Measurements from ENCODE around the gene L3MBTL2. TPM values are rescaled to one million over a fixed set of nuclear protein-coding genes. Genes with fewer than 3 reads are reported as not detected.
A peak's percentile ranks its signal among the peaks of the same experiment; 100 is the strongest.

L3MBTL2 gene
- total RNA-seq, 1 experiment from 2014 or later = 33.6 TPM

- no peak overlapping the region for H4K8ac ChIP-seq (replicated peaks; ENCODE audit: insufficient read length, low read depth, low read length)
- no peak overlapping the region for H2AK5ac ChIP-seq (ENCODE audit: insufficient read length, low read length)
- Mint-ChIP-seq H3K27me3 (ENCODE audit: low read depth) (peaks cover 2% of the 10 kb centered on the region; the same call in 1 of the 2 replicates), H3K4me1 (peaks cover 9 to 17% of the 10 kb centered on the region in 2 experiments), H3K4me3 (no peak overlapping the region), H3K27ac (peak overlapping the region in 2 of 3 experiments; percentile 2 to 88; a peak in 1 of 7 replicates), H3K9me3 (no peaks in the 10 kb centered on the region), H3K36me3 (ENCODE audit: insufficient read depth in 1 of 3, low read depth in 3 of 3) (peaks cover 31 to 48% (median 46%) of the 10 kb centered on the region in 3 experiments; a peak in 6 of 7 replicates)
- no peak overlapping the region for H3K14ac ChIP-seq (ENCODE audit: insufficient read depth, low read length)
- H3K9me3 ChIP-seq (ENCODE audit: control insufficient read depth, low read depth, low read length) = no peaks in the 10 kb centered on the region
- H4K91ac ChIP-seq (ENCODE audit: insufficient read length, low read depth, low read length) = no peak overlapping the region
- no peak overlapping the region for H2BK5ac ChIP-seq (ENCODE audit: insufficient read length, low read length)
- H4K5ac ChIP-seq (ENCODE audit: insufficient read length, low read depth, low read length) = no peak overlapping the region
- no peaks in the 10 kb centered on the region for H3K79me1 ChIP-seq (ENCODE audit: insufficient read depth, low read depth, low read length, poor library complexity, severe bottlenecking)
- H3K4ac ChIP-seq (ENCODE audit: low read depth, low read length) = no peak overlapping the region
- H3T11ph ChIP-seq (ENCODE audit: low read length) = no peak overlapping the region
- DNase-seq = no peak
- no peak for TF ChIP-seq CTCF (conservative IDR thresholded peaks at IDR 0.05)
- no peak overlapping the region for H2BK12ac ChIP-seq (ENCODE audit: insufficient read length, low read depth, low read length)
- no peak overlapping the region for H3K56ac ChIP-seq (ENCODE audit: insufficient read length, low read depth, low read length)
- H2BK120ac ChIP-seq (ENCODE audit: low read depth, low read length, poor library complexity, severe bottlenecking) = no peak overlapping the region
- H3K79me2 ChIP-seq (ENCODE audit: insufficient read depth, low read length) = no peaks in the 10 kb centered on the region
- no peak overlapping the region for H3K23ac ChIP-seq (ENCODE audit: insufficient read length, low read depth, low read length)
- peaks cover 3% of the 10 kb centered on the region; the same call in 1 of the 2 replicates for H3K4me1 ChIP-seq (ENCODE audit: insufficient read depth, low read length)
- H2BK15ac ChIP-seq (ENCODE audit: low read depth, low read length) = no peak overlapping the region
- H3K9ac ChIP-seq (ENCODE audit: extremely low read depth, insufficient read length, low read length) = no peak overlapping the region
- H3K27me3 ChIP-seq (ENCODE audit: insufficient read depth, low read length) = no peaks in the 10 kb centered on the region
- H3K23me2 ChIP-seq (ENCODE audit: insufficient read length, low read depth, low read length, poor library complexity, severe bottlenecking) = no peaks in the 10 kb centered on the region
- H2BK20ac ChIP-seq (ENCODE audit: low read depth, low read length, poor library complexity, severe bottlenecking) = no peak overlapping the region
- H4K20me1 ChIP-seq (ENCODE audit: control insufficient read depth, insufficient read depth, insufficient read length) = no peaks in the 10 kb centered on the region
- H3K4me2 ChIP-seq (ENCODE audit: insufficient read depth, insufficient read length, low read length) = no peak overlapping the region
- WGBS (ENCODE audit: extremely low coverage, insufficient read length, low lambda C conversion rate) = no CpG with 5 or more reads among the region's 3 CpGs
- no peak overlapping the region for H2AFZ ChIP-seq (ENCODE audit: low read length)
- no peak overlapping the region for H3K27ac ChIP-seq (ENCODE audit: insufficient read length, low read depth, low read length)
- no peak overlapping the region for H3K18ac ChIP-seq (ENCODE audit: insufficient read length, low read depth, low read length)
These were observed 24.2 kb upstream of the L3MBTL2 start for GRCh38 chr22:41180926-41181325.
